Pancreas (tissue), 10 donors: ENCODE results near the gene TTC29. TPM values are rescaled to one million over a fixed set of nuclear protein-coding genes. Genes with fewer than 3 reads are reported as not detected.

ENCODE experiments used
- ATAC-seq, 4 donors: fragments of 200-7000 bp; cut with Tn5 transposase; one replicate each; pipeline versions ENCODE4 v1.8.0 to v1.9.1; 2020; ENCODE audit warnings: mild to moderate bottlenecking in 4 of 4, moderate library complexity in 4 of 4
- DNase-seq, 6 donors: peaks; one replicate each; pipeline ENCODE4 v3.0.0-alpha.2; 2020
- FAIRE-seq: peaks from 2 replicates; lab custom pipeline; 2012; peaks lifted over from hg19 to GRCh38; lab: Jason Lieb, UNC
- H3K27ac ChIP-seq, 4 donors: fragments of 200-600 bp; sonication (generic); 1 replicate in 3 of 4; 2 replicates in 1 of 4; pipeline versions ENCODE4 v1.5.0 to v1.8.0; 2020
- H3K27me3 ChIP-seq, 4 donors: fragments of 200-600 bp; one replicate each; pipeline ENCODE4 v1.8.0; 2021
- H3K36me3 ChIP-seq, 3 donors: fragments of 200-600 bp; sonication (generic) in 1 of 3; one replicate each; pipeline versions ENCODE4 v1.5.0 to v1.8.0; 2020 to 2021
- H3K4me1 ChIP-seq, 3 donors: fragments of 200-600 bp; one replicate each; pipeline ENCODE4 v1.8.0; 2021
- H3K4me3 ChIP-seq, 4 donors: fragments of 200-600 bp; sonication (generic) in 2 of 4; one replicate each; pipeline versions ENCODE4 v1.5.0 to v1.8.0; 2020 to 2021
- H3K9me3 ChIP-seq, 4 donors: fragments of 200-600 bp; one replicate each; pipeline ENCODE4 v1.8.0; 2021
- WGBS, 2 donors: extraction: QIAGEN DNeasy Blood & Tissue Kit; methylation state at CpG; one replicate each; pipeline ENCODE4 v1.1.7; 2013; 5-methylcytosine and 5-hydroxymethylcytosine counted together
- intact Hi-C, 3 donors: fragments of 100-400 bp; cut with DNase I; formaldehyde crosslinking; loops; one replicate each; pipeline versions ENCODE4 v1.11.1 to v1.14.2; 2022
- polyA plus RNA-seq, 2 donors: library from polyadenylated mRNA; stranded (reverse); fragments of 200-250 nt; gene quantifications; one replicate each; pipeline ENCODE4 v1.2.3, GENCODE V29; 2013
- total RNA-seq, 6 donors: library from RNA; stranded (reverse); fragmentation: NEBNext Ultra II Directional in 4 of 6; extraction: Animal tissue kit (Norgen Biotek cat#: 25700) in 4 of 6; gene quantifications; one replicate each; pipeline versions ENCODE4 v1.2.1 to v1.2.4, GENCODE V29; 2021 to 2023
- TF ChIP-seq, protein P1 (sequence below), 4 donors: fragments of 200-600 bp; sonication (generic) in 3 of 4; IDR thresholded peaks; one replicate each; pipeline versions ENCODE4 v1.5.0 to v1.8.0; 2021; ENCODE audit warnings: antibody characterized with exemption in 4 of 4
- donor health status: healthy with polysubstance abuse.
- donor health status: DM: no; HTN: no; CAD: no; lungs with moderate emphysema.
- donor health status: DM: no; HTN: no; CAD: no.
- donor health status: control.
- donor health status: control.
- donor health status: Bipolar disorder and iron deficiency.
- donor health status: DM: yes; HTN: yes; CAD: no.
- donor health status: DM: no; HTN: no; CAD: no.
- donor health status: DM: no; HTN: no; CAD: no.
- donor health status: DM: yes; HTN: yes; CAD: no.

The TTC29 gene
- total and polyA plus RNA-seq, 8 donors = not detected

GRCh38 chr4:146661367-146661766, 284.3 kb downstream of the TTC29 start:
- Histone ChIP-seq H3K36me3 (no peaks in the 10 kb centered on the region), H3K27me3 (peaks cover 0 to 5% (median 0%) of the 10 kb centered on the region in 4 donors), H3K4me1 (no peaks in the 10 kb centered on the region), H3K9me3 (no peaks in the 10 kb centered on the region), H3K4me3 (no peak overlapping the region), H3K27ac (no peak overlapping the region)
- FAIRE-seq (no peak), ATAC-seq (no peak), DNase-seq (no peak)
- WGBS, 2 donors = 44% methylated on average over 4 of the region's 4 CpGs
- intact Hi-C loops = no loop called here
- TF ChIP-seq, protein P1, sequence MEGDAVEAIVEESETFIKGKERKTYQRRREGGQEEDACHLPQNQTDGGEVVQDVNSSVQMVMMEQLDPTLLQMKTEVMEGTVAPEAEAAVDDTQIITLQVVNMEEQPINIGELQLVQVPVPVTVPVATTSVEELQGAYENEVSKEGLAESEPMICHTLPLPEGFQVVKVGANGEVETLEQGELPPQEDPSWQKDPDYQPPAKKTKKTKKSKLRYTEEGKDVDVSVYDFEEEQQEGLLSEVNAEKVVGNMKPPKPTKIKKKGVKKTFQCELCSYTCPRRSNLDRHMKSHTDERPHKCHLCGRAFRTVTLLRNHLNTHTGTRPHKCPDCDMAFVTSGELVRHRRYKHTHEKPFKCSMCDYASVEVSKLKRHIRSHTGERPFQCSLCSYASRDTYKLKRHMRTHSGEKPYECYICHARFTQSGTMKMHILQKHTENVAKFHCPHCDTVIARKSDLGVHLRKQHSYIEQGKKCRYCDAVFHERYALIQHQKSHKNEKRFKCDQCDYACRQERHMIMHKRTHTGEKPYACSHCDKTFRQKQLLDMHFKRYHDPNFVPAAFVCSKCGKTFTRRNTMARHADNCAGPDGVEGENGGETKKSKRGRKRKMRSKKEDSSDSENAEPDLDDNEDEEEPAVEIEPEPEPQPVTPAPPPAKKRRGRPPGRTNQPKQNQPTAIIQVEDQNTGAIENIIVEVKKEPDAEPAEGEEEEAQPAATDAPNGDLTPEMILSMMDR (IDR thresholded peaks at IDR 0.05) = no peak
